NT2/D1 (cell line): Measurements from ENCODE around the gene KIAA1217.

Source experiments
- DNase-seq: peaks from one replicate; pipeline ENCODE4 v3.0.0-alpha.2; 2011; ENCODE audit warnings: low read depth, low spot score
- H3K27me3 ChIP-seq: 2 replicates; pipeline ENCODE4 v1.6.0; 2011; ENCODE audit warnings: mild to moderate bottlenecking; ENCODE audit not compliant: insufficient read length, insufficient read depth
- H3K36me3 ChIP-seq: 2 replicates; pipeline ENCODE4 v1.6.1; 2011; ENCODE audit warnings: mild to moderate bottlenecking, low read length, mixed read lengths; ENCODE audit not compliant: insufficient read depth, insufficient read length
- H3K4me1 ChIP-seq: 2 replicates; pipeline ENCODE4 v1.5.1; 2011; ENCODE audit not compliant: insufficient read depth, insufficient read length
- H3K4me3 ChIP-seq: 2 replicates; pipeline ENCODE4 v1.5.1; 2011; ENCODE audit warnings: low read depth; ENCODE audit not compliant: insufficient read length
- H3K9ac ChIP-seq: 2 replicates; pipeline ENCODE4 v1.6.0; 2011; ENCODE audit warnings: low read depth; ENCODE audit not compliant: insufficient read length
- H3K9me3 ChIP-seq: 2 replicates; pipeline ENCODE4 v1.5.1; 2011; ENCODE audit warnings: mild to moderate bottlenecking, low read length; ENCODE audit not compliant: insufficient read depth
- SUZ12 ChIP-seq: IDR thresholded peaks from 2 replicates; pipeline ENCODE4 v1.6.1; 2011; ENCODE audit not compliant: insufficient read length, insufficient read depth; ENCODE audit errors: extremely low read depth
- YY1 ChIP-seq: IDR thresholded peaks from 2 replicates; pipeline ENCODE4 v1.6.1; 2011; ENCODE audit not compliant: insufficient read length, insufficient read depth
- ZNF274 ChIP-seq: IDR thresholded peaks from 2 replicates; pipeline ENCODE4 v1.6.1; 2011; ENCODE audit warnings: mild to moderate bottlenecking, low read depth, low read length

Gene KIAA1217

GRCh38 chr10:24453973-24454372, 245.0 kb downstream of the KIAA1217 start:
- Histone ChIP-seq H3K27me3 (no peaks in the 10 kb centered on the region), H3K4me1 (peaks cover 10% of the 10 kb centered on the region), H3K9ac (no peak overlapping the region), H3K9me3 (no peaks in the 10 kb centered on the region), H3K36me3 (peaks cover 4% of the 10 kb centered on the region), H3K4me3 (no peak overlapping the region)
- TF ChIP-seq SUZ12 (no peak), ZNF274 (no peak), YY1 (no peak)
- no peak for DNase-seq

GRCh38 chr10:24455447-24455846, 246.5 kb downstream of the KIAA1217 start:
- Histone ChIP-seq H3K9me3 (no peaks in the 10 kb centered on the region), H3K36me3 (peaks cover 9% of the 10 kb centered on the region), H3K4me3 (no peak overlapping the region), H3K4me1 (peaks cover 10% of the 10 kb centered on the region), H3K9ac (no peak overlapping the region), H3K27me3 (no peaks in the 10 kb centered on the region)
- TF ChIP-seq YY1 (no peak), SUZ12 (no peak), ZNF274 (no peak)
- no peak for DNase-seq

- Histone ChIP-seq H3K9me3 (no peaks in the 10 kb centered on the region), H3K36me3 (peaks cover 9% of the 10 kb centered on the region), H3K27me3 (no peaks in the 10 kb centered on the region), H3K4me1 (peaks cover 7% of the 10 kb centered on the region), H3K4me3 (no peak overlapping the region), H3K9ac (no peak overlapping the region)
- DNase-seq = no peak
- TF ChIP-seq YY1 (no peak), SUZ12 (no peak), ZNF274 (no peak)
Measured at GRCh38 chr10:24456322-24456721, 247.4 kb downstream of the KIAA1217 start.

GRCh38 chr10:24457661-24458318, 248.9 kb downstream of the KIAA1217 start:
- Histone ChIP-seq H3K4me1 (peaks cover 7% of the 10 kb centered on the region), H3K27me3 (no peaks in the 10 kb centered on the region), H3K36me3 (peaks cover 9% of the 10 kb centered on the region), H3K4me3 (no peak overlapping the region), H3K9me3 (no peaks in the 10 kb centered on the region), H3K9ac (no peak overlapping the region)
- DNase-seq = no peak
- no peak for TF ChIP-seq ZNF274
- TF ChIP-seq SUZ12 = no peak
- no peak for TF ChIP-seq YY1

GRCh38 chr10:24459836-24460235, 250.9 kb downstream of the KIAA1217 start:
- DNase-seq = no peak
- no peak overlapping the region for H3K4me3 ChIP-seq
- H3K4me1 ChIP-seq = peaks cover 9% of the 10 kb centered on the region

GRCh38 chr10:24462291-24462813, 253.4 kb downstream of the KIAA1217 start:
- no peak overlapping the region for H3K4me3 ChIP-seq
- no peak overlapping the region for H3K9ac ChIP-seq
- DNase-seq = no peak
- H3K27me3 ChIP-seq = no peaks in the 10 kb centered on the region
- peaks cover 9% of the 10 kb centered on the region for H3K4me1 ChIP-seq
- H3K36me3 ChIP-seq = peaks cover 11% of the 10 kb centered on the region
- no peak for TF ChIP-seq YY1
- no peak for TF ChIP-seq SUZ12
- TF ChIP-seq ZNF274 = no peak
- no peaks in the 10 kb centered on the region for H3K9me3 ChIP-seq

More at GRCh38 chr10:24459836-24460235, 250.9 kb downstream of the KIAA1217 start:
- no peak for TF ChIP-seq SUZ12
- no peak for TF ChIP-seq YY1
- TF ChIP-seq ZNF274 = no peak
- Histone ChIP-seq H3K27me3 (no peaks in the 10 kb centered on the region), H3K9ac (no peak overlapping the region), H3K36me3 (peaks cover 10% of the 10 kb centered on the region), H3K9me3 (no peaks in the 10 kb centered on the region)

- Histone ChIP-seq H3K4me1 (peaks cover 5% of the 10 kb centered on the region), H3K9me3 (no peaks in the 10 kb centered on the region), H3K36me3 (peaks cover 12% of the 10 kb centered on the region), H3K27me3 (no peaks in the 10 kb centered on the region), H3K4me3 (no peak overlapping the region), H3K9ac (no peak overlapping the region)
- no peak for DNase-seq
- no peak for TF ChIP-seq ZNF274
- no peak for TF ChIP-seq SUZ12
- TF ChIP-seq YY1 = no peak
Measured at GRCh38 chr10:24462889-24463552, 254.1 kb downstream of the KIAA1217 start.
